HG02840 (cell line): ENCODE data around the gene TRAP1.
"Not testable (repeated sequence)": the region's sequence is repeated elsewhere in the genome, so short reads cannot be mapped to it uniquely, and the experiment has no call there.

Source experiments
- ATAC-seq: cut with Tn5 transposase; IDR thresholded peaks from one replicate; pipeline ENCODE4 v1.9.1; 2021; ENCODE audit warnings: mild to moderate bottlenecking, moderate library complexity, moderate number of reproducible peaks; ENCODE audit not compliant: unreplicated experiment, low FRiP score

Gene TRAP1

DNA sequence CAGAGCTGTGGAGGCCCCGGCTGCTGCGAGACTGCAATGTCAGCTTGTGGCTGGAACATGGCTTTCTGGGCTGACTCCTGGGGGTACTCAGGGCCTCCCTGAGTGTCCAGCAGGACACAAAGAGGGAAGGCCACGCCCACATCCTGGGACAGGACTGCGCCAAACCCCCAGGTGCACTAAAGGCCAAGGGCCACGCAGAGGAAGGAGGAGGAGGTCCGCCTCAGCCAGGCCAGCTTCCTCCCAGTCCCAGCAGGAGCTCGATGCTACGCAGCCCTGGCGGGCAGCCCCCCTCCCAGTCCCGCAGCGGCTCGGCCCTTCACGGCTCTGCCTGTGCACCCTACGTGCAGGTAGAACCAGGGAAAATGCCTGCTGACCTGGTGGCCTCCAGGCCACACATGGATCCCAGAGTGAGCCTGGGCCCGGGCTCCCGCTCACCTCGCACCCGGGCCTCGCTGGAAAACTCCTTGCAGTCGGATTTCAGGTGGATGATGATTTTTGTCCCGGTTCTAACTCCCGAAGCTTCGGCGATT lies 41.7 kb downstream of the TRAP1 start:
- ATAC-seq = no peak

DNA sequence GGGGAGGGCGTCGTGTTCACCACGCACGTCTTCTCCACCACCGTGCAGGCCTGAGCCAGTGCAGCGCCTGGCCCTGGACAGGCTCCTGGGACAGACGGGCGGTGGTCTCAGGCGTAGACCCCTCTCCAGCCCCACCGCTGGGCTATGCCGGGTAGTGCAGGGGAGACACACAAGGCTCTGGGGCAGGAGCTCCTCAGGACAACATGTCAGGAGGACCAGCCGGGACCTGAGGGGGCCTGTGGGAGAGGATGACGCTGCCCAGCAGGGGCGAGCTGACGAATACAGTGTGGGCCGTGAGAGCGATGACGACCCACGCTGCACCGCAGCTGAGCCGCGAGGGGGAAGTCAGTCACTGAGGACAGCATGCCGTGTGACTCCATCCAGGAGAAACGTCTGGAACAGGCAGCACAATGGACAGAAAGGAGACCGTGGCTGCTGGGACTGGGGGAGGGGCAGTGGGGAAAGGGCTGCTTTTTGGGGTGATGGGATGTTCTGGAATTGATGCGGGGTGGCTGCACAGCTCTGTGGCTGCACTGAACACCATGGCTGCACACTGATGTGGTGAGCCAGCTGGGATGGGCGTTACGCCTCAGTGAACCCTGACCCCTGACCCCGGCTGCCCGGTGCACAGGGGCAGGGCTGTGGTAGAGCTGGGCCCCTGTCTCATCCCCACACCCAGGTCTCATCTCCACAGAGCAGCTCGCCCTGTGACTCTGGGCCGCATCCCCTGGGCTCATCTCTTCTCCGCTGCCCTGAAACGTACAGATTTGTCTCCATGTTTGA lies 42.6 kb downstream of the TRAP1 start:
- ATAC-seq = no peak

DNA sequence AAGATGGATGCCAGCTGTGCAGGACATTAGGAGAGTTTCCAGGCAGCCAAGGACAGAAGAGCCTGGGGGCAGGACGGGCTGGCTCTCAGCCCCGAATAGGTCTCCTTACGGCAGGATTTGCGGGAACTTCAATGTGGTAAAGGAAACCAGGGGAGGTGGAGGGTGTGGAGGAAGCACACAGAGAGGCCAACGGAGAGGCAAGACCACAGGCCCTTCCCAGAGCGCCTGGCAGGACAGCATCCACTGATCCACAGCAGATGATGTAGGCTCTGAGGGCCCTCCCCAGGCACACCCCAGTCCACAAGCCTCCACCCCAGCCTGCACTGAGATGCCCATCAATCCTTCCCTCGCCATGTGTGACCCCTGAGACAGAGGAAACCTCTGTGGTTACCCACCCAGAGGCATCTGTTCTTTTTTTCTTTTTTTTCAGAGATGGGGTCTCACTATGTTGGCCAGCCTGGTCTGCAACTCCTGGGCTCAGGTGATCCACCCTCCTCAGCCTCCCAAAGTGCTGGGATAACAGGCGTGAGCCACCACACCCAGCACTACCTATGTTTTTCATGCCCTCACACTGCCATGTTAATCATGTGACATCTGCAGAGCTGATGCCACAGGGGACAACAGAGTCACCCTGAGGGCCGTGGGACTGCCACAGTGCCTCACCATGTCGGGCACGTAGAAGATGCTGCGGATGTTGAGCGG lies 43.5 kb downstream of the TRAP1 start:
- ATAC-seq = no peak

DNA sequence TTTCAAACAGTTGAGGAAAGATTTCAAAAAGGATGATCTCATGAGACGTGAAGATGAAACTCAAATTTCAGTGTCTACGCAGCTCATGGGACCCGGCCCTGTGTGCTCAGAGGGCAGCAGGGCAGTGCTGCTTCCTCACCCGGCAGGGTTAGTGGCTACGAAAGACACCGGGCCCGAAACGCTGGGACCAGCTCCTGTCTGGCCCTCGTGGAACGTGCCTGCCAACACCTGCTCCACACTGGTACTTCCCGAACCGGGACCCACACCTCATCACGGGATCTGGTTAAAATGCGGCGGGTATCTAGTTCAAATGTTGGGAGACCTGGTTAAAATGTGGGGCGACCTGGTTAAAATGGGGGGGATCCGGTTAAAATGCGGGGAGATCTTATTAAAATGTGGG lies 44.1 kb downstream of the TRAP1 start:
- ATAC-seq = no peak

DNA sequence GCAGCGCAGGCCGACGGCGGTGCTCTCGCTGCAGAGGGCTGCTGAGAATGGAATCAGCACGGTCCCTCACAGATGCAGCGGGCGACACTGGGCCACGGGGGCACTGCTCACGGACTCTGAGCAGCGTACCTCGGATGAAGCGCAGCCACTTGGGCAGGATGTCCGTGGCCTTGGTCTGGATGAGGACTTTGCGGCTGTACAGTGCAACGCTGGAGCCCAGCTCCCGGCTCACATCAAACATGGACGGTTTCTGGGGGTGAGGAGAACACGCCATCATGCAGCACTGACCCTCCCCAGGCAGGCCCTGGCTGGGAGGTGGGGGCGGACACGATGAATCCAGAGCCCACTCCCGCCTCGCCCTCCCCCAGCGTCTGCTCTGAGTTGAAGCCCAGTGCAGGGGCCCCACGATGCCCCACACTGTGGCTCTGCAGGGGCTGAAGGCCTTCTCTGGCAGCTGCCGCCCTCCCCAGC lies 44.7 kb downstream of the TRAP1 start:
- ATAC-seq = no peak

DNA sequence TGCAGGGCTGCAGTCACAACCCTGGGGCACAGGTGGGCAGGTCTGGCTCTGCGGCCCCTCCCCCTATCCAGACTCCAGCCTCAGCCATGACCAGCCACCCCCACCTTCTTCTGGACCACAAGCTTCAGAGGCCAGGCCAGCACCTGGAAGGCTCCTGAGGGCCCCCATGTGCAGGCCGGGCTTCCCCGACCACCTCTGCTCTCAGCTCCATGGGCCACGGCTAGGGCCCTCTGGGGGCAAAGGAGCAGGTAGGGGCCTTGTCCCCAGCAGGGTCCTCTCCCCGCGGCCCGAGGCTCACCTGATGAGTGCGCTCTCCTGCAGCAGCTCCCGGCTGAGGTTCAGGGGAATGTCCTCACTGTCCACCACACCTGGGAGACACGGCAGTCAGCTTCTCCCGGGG lies 45.9 kb downstream of the TRAP1 start:
- no peak for ATAC-seq

DNA sequence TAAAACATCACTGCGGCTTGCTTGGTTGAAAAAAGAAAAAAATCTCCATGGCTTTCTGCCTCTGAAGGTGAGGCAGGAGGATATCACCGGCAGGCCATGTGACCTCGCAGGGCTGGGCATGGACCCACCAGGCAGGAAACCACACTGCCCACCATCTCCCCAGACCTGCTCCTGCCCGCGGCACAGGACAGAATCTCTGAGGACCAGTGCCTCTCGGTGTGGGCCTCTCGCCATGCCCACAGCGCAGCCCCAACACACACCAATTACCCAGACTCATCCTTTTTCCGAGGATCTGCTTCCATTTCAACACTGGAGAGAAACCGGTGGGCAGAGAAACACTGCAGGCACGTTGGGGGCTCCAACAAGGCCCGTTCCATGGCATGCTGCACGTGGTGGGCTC lies 46.6 kb downstream of the TRAP1 start:
- no peak for ATAC-seq

DNA sequence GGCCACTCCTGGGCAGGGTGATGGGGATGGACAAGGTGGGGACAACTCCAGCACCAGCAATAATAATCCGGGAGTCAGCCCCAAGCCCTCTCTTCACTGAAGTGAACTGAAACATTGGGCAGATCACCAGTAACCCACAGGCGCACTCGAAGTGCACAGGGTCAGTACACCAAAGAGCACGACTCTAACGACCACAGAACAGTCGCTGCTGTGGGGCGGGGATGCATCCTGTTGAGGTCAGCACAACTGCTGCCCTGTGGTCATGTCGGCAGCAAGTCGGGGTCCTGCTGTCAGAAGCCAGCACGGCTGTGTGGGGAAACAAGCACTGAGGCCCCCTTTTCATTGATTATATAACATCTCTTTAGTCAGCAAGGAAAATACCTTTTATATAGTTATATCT lies 48.2 kb downstream of the TRAP1 start:
- no peak for ATAC-seq

DNA sequence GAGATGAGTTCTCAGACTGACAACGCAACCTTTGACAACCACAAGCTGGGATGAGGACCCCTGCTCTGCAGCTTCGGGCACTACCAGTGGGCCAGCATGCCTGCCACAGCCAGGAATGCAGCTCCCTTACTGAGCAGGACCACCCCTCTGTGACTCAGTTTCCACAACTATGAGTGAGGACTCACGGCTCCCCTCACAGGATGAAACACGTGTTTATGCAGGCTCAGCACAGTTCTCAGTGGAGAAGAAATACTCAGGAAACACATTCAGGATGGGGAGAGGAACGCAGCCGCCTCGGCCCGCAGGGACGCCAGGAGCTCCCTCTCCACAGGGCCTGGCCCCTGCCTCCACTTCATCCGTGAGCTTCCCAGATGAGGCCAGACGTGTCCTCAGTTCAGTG lies 48.7 kb downstream of the TRAP1 start:
- ATAC-seq = no peak

DNA sequence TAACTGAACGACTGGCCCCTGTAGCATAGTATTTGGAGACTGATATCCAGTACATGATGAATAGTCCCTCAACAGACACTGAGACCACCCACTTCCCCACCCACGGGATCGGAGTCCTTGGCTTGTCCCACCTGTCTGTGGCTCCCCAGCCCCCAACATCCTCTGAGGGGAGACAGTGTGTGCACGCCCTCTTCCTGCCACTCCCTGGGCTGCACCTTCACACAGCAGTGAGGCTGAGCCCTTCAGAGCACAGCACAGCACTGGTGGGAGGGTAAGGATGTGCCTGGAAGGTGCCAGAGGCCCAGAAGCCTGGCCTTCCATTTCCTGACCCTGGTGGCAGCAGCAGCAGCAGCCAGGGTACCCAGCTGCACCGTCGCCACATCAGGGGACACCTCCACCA lies 51.8 kb downstream of the TRAP1 start:
- ATAC-seq = no peak

DNA sequence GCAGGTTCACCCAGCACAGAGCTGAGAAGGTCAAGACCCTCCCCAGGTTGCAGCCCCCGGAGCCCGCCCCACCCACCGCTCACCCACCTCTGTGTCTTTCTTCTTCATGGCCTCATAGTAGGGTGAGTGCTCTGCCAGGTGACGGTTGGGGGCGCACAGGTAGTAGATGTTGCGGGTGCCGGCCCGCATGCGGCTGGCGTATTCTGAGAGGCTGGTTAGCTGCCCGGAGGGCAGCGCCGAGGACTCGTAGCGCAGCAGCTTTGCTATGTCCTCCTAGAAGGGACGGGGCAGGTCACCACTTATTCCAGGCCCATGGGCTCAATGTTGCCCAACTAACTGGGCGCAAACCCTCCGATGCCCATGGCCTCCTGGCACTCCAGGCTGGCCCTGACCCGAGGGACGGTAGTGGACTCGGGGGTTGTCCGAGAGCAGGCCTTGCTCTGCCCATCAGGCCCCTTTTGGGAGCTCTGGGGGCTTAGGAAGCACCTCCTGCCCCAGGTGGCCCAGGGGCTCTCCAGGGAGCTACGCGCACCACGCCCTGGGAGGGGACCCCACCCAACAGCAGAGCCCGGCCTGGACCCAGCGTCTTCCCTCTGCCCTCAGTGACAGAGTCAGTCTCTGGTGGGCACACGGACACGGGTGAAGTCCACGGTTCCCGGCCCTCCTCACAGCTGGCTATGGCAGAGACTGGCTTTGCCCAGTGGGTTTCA lies 53.0 kb downstream of the TRAP1 start:
- no peak for ATAC-seq

DNA sequence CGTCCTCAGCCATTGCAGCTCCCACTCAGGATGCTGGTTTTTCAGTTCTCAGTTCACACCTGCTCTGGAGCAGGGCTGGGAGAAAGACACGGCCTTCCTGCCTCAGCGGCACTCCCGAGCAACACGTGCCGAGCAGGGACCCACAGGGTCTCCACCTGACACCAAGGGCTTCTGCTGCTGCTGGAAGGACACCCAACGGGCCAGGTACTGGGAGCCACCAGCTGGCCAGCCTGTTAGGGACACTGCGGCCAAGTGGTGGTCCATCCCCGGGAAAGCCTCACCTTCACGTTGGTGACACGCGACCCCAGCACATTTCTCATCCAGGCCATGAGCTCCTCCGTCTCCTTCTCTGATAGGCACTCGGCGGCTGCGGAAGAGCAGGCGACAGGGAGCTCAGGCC lies 54.7 kb downstream of the TRAP1 start:
- no peak for ATAC-seq

DNA sequence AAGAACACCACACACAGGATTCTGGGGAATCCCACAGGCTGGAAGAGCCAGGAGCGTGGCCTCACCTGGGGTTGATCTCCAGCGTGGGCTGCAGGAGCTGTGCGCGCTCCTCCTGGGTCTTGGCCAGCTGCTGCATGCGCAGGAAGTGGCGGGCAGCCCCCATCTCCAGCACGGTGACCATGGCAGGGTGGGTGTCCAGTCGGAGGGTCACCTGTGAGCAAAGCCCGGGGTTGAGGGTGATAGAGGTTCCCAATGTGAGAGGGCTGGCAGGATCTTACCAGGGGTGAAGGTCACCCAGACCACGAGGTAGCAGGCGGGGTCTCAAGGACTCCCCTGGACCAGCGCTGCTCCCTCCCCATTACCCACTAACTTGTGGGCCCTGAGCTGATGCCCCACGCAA lies 55.4 kb downstream of the TRAP1 start:
- no peak for ATAC-seq

DNA sequence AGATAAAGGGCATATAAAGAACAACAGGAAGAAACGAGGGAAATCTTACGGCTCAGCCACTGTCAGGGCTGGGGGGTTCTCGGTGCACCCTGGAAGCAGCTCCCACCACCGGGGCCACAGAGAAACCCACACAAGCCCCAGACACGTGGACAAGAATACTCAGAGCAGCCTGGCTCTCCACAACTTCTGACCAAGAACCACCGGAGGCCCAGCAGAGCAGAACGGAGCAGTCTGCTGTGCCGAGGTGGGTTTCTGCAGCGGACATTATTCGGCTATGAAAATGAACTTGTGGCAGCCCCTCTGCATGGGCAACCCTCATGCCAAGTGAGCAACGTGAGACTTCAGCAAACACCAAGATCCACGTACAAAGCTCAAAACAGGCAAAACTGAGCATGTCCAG lies 56.0 kb downstream of the TRAP1 start:
- no peak for ATAC-seq

DNA sequence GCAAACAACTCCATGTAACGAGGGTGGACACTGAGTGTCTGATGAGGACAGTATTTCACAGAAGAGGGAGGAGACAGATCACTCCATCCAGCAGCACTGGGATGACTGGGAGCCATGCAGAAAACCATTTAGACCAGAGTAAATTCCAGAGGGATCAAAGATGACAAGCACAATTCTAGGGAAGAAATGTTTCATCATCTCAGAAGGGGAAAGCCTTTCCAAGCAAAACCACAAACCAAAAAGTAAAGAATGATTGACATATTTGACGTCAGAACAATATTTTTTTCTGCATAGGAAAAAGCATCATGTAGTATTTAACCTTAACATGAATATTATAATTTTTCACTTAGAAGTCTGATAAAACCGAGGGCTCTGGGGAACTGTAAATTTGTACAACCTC lies 58.1 kb downstream of the TRAP1 start:
- ATAC-seq = no peak

DNA sequence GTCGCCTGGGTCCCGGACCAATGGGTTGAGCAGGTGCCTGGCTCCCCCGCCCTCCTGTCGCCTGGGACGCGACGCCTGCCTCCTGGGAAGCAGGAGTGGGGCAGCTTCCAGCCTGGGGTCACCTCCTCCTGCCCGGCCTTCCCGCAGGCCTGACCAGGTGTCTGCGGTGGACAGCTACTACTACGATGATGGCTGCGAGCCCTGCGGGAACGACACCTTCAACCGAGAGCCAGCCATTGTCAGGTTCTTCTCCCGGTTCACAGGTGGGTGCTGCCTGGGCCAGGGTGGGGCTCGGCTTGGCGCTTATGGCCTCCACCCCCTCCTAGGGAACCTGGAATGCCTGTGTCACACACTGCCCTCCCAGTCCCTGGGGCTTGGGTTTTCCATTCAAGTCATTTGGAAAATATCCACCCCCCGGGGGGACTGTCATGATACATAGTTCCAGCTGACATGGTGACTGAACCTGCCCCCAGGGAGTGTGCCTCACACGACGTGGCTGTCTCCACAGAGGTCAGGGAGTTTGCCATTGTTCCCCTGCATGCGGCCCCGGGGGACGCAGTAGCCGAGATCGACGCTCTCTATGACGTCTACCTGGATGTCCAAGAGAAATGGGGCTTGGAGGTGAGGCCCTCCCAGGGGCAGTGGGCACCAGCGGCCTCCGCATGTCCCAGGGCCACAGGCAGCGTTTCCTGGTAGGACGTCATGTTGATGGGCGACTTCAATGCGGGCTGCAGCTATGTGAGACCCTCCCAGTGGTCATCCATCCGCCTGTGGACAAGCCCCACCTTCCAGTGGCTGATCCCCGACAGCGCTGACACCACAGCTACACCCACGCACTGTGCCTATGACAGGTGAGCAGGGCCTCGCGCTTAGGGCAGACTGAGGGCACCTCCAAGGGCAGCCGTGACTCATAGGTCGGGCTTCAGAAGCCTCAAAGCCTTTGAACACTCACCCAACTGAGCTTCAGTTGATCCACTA lies 60.5 kb downstream of the TRAP1 start:
- ATAC-seq = no peak

DNA sequence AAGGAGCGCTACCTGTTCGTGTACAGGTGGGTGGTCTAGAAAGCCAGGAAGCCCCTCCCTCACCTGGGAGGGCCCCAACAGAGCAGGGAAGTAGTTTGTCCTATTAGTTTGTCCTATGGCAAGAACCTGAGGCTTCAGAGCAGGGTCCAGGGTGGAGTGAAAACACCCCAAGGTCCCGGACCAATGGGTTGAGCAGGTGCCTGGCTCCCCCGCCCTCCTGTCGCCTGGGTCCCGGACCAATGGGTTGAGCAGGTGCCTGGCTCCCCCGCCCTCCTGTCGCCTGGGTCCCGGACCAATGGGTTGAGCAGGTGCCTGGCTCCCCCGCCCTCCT lies 61.2 kb downstream of the TRAP1 start:
- ATAC-seq = not testable (repeated sequence)

DNA sequence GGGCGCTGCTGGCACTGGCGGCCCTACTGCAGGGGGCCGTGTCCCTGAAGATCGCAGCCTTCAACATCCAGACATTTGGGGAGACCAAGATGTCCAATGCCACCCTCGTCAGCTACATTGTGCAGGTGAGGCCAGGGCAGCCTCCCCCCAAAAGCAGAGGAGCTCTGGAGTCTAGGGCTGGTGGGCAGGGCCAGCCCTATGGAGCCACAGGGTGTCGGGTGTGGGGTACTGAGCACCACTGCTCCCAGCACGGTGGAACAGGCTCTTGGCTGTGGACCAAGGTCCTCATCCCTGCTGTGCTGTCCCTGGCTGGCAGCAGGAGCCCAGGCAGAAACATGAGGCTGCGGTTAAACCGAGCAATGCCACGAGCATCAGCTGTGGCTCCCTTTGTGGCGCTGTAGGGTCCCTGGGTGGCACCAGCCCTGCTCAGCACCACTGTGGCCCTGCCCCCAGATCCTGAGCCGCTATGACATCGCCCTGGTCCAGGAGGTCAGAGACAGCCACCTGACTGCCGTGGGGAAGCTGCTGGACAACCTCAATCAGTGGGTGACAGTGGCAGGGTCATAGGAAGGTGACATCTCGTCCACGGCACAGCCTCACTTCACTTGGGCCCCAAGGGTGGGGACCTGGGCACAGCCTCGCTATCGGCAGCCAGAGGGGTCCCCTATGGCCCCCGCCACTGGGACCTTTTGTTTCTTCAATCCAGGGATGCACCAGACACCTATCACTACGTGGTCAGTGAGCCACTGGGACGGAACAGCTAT lies 61.7 kb downstream of the TRAP1 start:
- ATAC-seq = no peak

DNA sequence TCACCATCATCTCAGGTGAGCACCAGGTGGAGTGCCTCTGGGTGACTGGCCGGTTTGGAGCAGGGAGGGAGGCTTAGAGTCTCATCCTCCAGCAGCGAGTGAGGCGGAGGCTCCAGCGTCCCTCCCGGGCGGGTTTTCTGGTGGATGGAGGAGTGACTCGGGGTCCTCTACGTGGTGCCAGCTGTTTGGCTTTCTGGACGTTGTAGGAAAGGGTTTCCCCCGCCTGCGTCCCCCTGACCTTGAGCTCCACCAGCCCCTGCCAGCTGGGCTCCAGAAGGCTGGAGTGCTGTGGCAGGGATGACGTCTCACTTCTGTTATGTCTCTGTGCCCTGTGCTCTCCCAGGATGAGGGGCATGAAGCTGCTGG lies 62.3 kb downstream of the TRAP1 start:
- no peak for ATAC-seq
